HG02678 (cell line): ENCODE measurements around the gene CPT2.
A peak's percentile ranks its signal among the peaks of the same experiment; 100 is the strongest.

ENCODE experiments used
- ATAC-seq: cut with Tn5 transposase; IDR thresholded peaks from one replicate; pipeline ENCODE4 v1.9.1; 2021; ENCODE audit warnings: mild to moderate bottlenecking, moderate library complexity; ENCODE audit not compliant: unreplicated experiment

Gene CPT2

DNA sequence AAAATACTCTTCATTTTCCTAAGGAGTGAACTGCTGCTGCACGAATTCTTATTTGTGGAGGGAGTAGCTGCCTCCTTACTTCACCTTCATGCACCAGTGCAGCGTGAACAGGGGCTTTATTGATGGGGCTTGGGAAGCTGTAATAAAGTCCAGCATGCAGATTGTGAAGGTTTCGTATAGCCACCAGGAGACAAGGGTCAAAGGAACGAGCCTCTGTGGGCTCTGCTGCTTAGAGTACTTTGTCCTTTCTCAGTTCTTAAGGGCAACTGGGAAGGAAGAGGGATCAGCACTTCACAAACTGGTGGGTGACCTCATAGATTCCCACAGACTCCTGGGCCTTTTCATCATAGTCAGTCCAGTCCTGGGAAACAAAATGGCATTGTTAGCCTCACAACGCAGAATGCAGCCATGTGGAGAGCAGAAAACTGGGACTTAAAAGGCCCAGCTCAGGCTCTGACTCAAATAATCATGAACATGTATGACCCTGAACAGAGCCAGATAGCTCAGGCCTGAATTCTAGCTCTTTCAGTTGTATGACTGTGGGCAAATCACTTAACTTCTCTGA is 17.8 kb downstream of the CPT2 start:
- no peak for ATAC-seq

DNA sequence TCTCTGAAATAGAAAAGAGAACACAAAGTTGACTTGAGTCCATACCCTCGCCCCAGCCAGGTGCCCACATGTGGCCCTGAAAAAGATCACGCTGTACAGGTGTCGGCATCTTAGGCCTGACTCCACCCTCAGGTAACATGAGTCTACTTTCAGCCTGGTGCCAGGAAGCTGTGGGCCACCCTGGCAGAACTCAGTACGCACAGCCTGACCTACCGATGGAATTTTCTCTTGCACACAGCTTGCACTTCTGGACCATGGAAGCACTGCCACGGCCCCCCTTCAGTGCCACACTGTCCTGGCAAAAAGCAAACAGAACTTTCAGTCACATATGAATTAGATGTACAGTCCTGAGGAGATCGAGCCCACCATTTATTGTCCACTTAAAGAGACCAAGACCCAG is 21.6 kb downstream of the CPT2 start:
- ATAC-seq, result no peak

DNA sequence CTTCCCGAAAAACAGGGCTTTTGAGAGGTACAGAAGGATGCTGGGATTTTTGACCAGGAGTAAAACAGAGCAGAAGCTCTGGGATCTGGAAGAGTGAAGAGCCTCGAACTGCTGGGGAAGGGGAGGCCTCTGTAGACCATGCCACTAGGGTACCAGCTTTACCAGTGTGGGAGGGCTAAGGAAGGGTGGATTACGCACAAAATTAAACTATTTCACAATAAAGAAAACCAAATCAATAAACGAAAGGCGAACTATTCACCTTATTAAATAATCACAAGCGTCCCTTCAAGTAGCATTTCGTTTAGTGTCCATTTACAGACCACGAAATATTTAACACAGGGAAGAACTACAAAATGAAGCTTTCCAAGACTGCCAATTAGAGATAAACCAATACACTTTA is 23.1 kb downstream of the CPT2 start:
- ATAC-seq, result no peak

DNA sequence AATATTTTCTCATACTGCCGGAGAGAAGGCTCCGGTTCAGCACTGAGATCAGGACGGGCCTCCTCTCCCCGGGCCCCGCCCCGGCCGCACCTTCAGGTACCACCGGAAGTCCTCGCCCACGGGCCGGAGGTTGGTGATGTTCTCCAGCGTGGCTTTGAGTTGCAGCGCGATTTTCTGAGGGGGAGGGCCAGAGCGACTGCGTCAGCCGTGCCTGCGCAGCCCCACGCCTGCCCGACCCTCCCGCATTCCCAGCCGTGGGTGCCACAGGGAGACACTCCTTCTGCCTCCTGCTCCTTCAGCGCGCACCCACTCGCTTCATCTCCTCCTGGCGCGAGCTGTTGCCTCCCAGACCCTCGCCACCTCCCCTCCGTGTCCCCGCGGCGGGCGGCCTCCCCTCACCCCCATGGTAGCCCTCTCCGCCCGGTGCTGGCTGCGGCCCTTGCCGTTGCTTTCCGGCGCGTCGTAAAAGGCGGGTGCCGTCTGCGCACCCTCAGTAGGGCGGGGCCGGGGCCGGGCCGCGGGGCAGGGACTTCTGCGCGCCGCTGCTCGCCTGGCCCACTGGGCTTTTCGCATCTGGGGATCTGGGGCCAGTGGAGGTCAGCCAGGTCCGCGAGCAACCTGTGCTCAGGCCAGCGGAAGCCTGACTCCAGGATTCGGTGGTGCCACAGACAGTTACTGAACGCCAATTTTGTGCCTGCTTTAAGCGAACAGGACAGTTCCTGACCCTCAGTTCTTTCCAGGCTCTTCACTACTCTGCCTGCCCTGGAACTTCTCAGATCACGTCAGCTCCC is 23.7 kb downstream of the CPT2 start, which contains the start of gene CZIB:
Gene CZIB, minus strand, starts transcription at position 464 of the 791 bp plus-strand sequence. Its CDS starts 59 bp downstream, at position 405.
- peak; percentile 89 for ATAC-seq

DNA sequence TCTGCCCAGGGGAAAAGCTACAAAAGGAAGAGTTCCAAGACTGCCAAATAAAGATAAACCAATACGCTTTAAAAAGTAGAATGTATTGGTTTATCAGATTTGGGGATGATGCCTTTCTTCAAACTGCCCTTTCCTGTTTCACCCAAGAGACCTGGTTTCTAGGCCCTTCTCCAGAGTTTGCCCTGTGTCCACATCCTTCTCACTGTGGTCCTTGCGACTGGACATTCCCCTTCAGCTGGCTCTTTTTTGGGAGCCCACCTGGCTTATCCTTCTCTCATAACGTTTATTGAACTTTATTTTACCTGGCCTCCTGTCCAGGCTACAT is 24.3 kb downstream of the CPT2 start:
- ATAC-seq, result no peak

DNA sequence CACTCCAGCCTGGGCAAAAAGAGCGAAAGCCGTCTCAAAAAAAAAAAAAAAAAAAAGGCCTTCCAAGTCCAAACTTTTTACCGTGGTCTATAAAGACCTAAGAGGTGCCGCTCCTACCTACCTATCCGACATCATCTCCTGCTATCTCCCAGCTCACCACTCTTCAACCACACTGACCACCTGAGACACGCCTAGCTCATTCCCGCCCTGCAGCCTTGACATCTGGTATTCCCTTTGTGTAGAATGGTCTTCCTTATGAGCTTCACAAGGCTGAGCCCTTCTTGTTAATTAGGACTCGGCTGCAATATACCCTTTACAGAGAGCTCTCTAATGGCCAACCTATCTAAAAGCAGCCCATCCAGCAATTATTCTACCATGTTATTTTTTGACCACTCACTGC is 41.0 kb downstream of the CPT2 start:
- no peak for ATAC-seq

DNA sequence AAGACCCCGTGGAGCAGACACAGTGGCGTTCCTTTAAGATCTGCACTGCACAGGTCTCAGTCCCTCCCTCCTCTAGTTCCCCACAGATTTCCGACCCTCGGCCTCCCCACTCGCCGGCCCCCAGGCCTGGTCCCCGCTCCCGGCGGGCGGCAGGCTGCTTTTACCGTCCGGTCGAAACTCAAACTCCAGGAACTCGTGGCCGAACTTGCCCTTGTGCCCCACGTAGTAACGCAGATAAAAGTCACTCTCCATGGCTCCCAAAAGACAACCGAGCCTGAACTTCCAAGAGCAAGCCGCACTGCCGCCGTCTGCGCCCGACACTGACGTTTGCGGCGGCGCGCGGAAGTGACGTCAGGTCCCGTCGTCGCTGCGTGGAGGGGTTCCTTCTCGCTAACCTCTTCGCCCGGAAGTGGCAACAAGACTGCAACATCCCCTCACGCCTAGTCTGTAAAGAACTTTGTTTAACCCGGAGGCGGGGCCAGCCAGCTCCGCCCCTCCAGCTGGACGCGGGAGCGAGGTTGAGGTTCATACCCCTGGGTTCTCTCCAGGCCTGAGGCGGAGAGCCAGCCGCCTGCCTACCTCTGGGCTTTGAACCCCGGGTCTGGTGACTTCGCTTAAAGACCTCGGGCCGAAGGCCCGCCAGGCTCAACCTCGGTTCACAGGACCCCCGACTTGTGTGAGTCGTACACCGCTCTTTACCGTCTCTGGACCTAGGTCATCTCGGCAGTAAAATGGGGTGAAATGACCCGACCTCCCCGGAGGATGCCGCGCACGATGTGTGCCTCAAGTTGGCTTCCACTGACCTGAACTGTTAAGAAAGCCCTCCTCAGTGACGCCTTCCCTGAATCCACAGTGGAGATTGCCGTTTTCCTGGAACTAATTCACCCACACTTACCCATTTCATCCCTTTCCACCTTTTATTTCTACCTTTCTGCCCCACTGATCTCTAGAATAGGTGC is 41.9 kb downstream of the CPT2 start, which contains the start of gene MAGOH:
Gene MAGOH, minus strand, starts transcription at position 322 of the 959 bp plus-strand sequence. Its CDS starts 70 bp downstream, at position 252.
- ATAC-seq, result peak; percentile 99

DNA sequence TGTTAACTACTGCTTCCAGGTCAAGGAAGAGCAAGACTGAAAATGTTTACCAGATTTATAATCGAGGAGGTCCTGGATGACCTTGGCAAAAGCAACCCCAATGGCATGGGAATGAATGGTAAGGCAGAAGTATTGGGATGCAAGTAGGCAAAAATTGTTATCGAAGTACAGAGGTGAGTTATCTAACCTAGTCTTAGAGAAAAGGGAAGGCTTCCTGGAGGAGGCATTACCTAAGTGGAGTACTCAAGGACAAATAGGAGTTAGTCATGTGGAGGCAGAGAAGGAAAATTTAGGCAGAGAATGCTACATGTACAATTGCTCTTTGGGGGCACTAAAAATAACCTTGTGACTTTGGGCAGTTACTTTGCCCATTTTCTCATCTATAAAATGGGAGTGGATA is 45.2 kb downstream of the CPT2 start:
- no peak for ATAC-seq

DNA sequence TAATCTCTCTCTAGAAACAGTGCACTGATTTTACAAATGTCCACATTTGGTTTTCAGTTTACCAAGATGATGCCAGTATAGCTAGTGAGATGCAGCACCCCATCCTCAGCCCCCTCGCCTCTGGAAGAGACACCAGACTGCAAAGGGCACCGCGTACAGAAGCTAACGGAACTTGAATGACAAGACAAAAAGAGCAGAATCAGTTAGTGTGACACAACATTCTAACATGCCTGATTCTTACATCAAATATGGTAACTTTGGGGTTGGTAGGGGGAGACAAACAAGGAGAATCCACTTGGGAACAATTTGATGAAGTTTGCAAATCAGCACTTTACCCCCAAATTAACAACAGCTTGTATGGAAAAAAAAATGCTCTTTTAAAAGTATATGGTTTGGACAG is 45.8 kb downstream of the CPT2 start:
- ATAC-seq, result no peak

DNA sequence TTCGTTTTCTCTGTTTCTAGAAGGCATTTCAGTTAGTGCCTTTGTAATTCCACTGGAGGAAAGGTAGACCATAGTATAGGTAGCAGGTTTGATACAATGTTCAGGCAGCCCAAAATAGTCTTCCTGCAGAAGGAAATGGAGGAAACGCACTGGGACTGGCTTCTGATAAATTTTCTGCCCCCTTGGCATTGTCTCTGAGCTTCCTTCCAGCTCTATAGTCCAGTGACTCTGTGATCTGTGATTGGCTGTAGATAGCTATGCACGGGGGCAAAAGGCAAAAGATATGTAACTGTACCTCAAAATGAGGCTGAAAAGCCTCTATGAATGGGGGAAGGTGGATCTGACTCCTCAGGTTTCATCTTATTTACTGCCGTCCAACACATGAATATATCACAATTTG is 47.5 kb downstream of the CPT2 start:
- no peak for ATAC-seq

DNA sequence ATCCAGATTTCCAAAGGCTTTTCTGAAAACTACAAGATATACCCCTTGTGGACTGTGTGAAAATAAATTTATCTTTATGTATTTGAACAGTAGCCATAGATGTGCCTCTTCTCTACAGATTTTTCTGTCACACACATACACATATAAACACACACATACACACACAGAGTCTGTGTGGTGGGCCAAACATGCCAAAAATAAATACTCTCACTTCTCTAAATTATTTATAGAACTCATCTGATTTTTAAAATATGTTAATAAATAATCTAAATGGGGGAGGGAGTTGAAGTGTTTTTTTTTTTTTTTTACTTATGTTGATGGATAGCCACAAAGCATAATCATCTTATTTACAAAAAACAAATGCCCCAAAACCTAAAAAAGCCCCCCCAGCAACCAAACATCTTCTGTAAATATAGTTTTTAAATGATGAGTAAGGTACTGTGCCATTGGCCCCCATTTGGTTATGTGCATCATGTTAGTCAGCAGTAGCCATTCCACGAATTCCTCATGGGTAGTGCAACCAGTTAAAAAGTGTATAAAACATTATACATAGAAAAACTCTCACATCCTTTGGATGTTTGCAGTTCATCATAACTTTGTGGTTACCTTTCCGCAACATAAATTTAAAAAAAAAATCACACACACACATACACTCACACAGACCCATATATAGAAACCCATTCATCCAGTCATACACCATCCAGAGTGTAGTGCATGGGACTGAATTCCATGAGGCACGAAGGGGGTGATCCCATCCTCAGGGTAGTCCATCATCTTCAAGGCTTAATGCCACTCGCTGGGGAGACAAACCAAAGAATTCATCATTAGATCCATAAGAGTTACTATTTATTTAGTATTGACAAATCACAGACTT is 49.9 kb downstream of the CPT2 start:
- ATAC-seq, result no peak

DNA sequence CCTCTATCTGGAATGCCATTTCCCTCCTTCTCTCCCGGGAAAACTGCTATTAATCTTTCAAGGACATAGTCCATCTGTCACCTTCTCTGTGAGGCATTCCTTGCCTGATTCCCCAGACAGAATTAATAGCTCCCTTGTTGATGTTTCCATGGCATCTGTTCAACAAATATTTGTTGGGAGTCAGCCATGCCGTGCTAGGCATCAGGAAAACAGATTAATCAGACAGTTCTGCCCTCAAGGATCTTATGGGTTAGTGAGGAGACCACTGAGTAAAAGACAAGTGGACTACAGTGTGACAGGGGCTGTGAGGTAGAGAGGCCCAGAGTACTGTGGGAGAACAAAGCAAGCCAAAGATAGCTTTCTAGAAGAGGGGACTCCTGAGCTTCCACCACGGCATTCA is 53.1 kb downstream of the CPT2 start:
- no peak for ATAC-seq

DNA sequence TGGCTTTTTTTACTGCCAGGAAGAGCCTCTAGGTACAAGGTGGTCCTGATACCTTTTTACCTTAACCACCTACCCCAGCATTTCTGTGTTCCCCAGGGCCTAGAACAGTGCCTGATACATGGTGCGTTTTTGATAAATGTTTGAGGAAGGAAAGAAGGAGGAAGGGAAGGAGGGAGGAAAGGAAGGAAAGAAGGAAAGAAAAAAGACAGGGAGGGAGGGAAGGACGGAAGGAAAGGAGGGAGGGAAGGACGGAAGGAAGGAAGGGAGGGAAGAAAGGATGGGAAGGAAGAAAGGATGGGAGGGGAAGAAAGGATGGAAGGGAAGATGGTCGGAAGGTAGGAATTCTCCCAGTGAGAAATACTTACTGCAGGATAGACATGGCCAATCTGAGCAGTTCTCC is 53.7 kb downstream of the CPT2 start:
- no peak for ATAC-seq

DNA sequence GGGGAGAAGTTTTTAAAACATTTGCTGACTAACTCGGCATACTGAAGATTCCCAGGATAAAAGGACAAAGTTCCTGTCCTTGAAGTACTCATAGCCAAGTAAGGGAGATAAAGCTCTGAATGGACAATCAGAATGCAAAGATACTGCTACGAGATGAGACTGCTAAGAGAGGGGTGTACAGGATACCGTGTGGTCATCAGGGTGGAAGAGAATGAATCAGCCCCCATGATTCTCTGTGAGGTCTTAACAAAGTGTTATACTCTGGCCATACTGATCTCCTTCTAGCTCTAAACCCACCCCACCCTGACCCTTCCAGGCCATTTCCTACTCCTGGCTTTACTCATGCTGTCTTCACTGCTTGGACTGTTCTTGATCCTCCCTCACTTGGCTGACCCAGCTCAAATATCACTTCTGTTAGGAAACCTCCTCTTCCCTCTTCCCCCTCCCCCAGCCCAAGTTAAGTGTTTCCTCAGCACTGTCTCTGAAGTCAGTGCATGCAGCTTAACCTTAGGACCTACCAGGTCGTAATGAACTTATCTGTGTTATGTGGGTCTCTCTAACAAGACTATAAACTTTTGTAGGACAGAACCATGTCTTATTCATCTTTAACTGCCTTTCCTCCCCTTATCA is 57.5 kb downstream of the CPT2 start:
- ATAC-seq, result no peak

DNA sequence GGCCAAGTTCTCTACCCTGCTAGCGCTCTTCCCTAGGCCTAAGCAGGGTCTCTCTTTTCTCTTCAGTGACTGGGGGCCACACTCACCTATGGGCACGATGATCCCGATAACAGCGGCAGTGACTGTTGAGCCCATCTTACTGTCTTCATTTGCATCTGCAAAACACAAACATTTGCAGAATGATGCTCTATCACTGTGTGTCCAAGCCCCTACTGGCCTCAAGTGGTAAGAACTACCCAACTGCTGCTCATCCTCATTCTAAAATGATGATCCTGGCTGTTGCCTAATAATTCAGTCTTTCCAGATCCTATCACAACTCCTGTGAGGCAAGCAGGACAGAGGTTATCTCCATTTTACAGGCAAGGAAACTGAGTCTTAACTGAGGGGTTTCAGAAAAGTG is 58.4 kb downstream of the CPT2 start:
- ATAC-seq, result no peak

DNA sequence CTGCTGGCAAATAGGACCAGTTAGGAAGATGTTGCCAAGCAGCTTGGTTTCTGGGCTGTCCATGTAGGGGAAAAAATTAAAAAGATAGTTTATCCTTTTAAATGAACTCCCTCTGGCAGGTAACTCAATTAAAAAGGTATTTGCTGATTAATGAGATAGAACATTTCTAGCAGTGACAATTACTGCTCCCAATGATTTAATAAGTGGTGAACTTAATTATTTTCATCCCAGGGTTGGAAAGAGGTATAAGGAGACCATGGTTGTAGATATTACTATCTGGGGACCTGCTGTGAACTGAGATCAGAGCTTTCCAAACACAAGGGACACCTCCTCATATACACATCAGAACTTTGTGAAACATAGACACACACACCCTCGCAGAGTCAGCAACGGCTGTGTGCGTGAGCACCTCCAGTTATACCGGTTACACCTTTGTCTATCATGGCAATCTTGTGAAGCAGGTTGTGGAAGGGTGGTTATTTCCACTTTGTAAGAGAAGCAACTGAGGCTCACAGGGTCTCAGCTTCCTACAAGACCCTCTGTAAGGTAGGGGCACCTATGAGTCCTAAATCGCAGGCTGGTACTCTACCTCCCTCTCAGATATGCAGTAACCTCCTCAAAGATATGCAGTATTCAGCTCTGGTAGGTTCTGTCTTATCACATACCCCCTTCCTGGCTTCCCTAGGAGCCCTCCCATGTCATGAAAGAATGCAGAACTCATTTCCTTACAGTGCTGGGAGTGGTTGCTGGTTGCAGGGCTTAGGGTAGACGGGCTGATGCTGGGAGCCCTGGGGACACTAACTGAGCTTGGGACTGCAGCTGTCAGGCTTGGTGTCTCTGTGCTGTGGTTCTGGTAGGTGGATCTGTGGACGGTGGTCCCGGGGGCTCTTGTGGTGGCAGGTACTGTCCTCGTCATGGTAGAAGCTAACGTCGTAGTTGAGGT is 60.2 kb downstream of the CPT2 start:
- ATAC-seq, result no peak

DNA sequence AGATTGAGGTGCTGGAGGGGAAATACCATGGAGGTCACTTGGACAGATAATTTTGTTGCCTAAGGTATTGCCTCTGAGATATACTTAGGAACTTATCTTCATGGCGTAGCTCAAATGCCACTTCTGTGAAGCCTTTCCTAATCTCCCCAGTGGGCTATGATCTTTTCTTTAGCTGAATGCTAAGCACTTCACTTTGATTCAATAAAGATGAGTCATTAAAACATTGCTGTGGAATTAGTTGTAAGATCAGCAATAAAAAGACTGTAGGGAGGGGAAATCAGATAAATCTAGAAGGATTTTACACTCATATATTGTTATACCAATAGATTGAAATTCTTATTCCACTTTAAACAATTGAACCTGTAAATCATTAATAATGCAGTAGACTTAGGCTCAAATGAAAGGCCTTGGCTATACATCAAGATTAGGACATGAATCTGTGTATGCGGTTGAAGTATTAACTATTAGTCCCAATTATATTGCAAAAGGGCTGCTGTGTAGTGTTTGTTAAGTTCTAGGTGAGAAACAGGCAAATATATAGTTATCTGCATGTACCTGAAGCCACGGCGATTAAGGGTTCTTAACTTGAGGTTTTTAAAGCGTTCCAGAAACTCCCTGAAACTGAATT is 60.9 kb downstream of the CPT2 start:
- no peak for ATAC-seq

DNA sequence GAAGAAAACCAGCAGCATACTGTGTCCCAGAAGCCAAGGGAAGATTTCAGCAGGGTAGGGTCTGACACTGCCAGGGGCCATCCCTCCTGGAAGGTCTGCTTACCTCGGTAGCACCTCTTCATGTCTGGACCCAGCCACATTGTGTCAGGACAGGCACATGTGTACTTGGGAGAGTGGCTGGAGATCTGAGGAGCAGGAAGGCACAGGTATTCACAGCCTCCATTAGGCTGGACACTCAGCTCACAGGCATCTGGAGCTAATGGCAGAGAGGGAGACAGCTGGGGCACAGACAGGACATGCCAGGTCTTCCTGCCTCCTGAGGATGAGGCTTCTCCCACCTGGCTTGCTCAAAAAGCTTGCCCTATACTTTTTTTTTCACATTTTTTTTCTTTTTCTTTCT is 61.6 kb downstream of the CPT2 start:
- ATAC-seq, result no peak

DNA sequence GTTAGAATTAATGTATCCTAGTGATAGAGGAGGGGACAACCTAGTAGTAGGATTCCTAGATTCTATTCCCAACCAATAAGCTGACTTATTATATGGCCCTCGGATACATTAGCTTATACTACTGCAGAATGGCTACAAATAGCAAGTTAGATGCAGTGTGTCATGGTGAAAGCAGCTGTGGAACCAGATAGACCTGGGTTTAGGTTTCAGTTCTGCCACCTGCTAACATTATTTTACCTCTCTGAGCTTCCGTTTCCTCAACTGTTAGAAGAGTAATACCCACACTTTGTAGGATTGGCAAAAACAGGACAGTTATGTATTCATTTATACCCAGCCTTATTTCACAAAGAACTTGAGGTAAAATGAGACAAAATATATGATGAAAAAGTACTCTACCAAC is 63.3 kb downstream of the CPT2 start:
- ATAC-seq, result peak; percentile 79
